A549 treated with dexamethasone at 1 μM for 4 hours (cell line): ENCODE data around the gene EPYC. TPM values are rescaled to one million over a fixed set of nuclear protein-coding genes. Genes with fewer than 3 reads are reported as not detected.

ENCODE experiments used
- total RNA-seq: library from RNA; stranded (reverse); fragments of 200-300 nt; extraction: Qiagen RNA extraction; gene quantifications from 5 replicates; pipeline ENCODE4 v1.2.3, GENCODE V29; 2022

EPYC gene
- total RNA-seq: not detected in 5 replicates

GRCh38 chr12:91004872-91005271 is at the start of gene EPYC:
EPYC (minus strand) TSS chr12:91004972; CDS start chr12:91002565, 2,407 bp downstream.

DNA sequence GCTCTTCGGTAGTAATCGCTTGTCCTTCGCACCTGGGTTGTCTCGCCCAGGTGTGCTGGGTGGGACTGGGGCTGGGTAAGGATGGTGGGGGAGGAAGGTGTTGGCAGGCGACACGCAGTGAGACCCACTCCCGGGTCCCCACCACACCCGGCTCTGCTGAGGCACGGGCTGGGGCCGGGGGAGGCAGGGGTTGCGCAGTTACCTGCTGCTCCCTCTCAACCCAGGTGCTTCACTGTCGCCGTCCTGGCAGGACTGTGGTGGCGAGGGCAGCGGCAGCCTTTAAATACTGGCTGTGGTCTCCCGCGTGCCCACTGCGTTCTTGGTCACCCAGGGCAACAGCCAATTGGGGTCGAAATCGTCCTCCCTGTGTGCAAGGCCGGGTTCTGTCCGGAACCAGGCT is 49.9 kb downstream of the EPYC start, which contains the start of gene CCER1:
CCER1 (minus strand) TSS at position 256 of the 400 bp plus-strand sequence. CDS start 434 bp downstream, outside the sequence.

Other genes with a start within 250 kb of the EPYC start
- not detected in 5 replicates for gene CCER1, start 49.8 kb downstream of the EPYC start, total RNA-seq
- not detected in 5 replicates for gene KERA, start 53.1 kb upstream of the EPYC start, total RNA-seq
- gene LUM, start 106.5 kb upstream of the EPYC start, total RNA-seq: 0.21 to 0.48 TPM (median 0.31 TPM) in 5 replicates
- gene DCN, start 177.8 kb upstream of the EPYC start, total RNA-seq: not detected in 5 replicates